Embryonic facial prominence (tissue), 1 donor: ENCODE data around the gene CASP7.

Experiments used
- DNase-seq: peaks from one replicate; pipeline ENCODE4 v3.0.0-alpha.2; 2016; ENCODE audit errors: extremely low spot score

The CASP7 gene

GRCh38 chr10:113665806-113666354 is 13.8 kb upstream of the CASP7 start:
- DNase-seq: no peak

- no peak for DNase-seq
Observed at GRCh38 chr10:113666682-113667252, 12.9 kb upstream of the CASP7 start.

- no peak for DNase-seq
Observed at GRCh38 chr10:113680190-113681111, 739 bp downstream of the CASP7 start.

GRCh38 chr10:113681533-113682470 is 2.1 kb downstream of the CASP7 start:
- no peak for DNase-seq

- no peak for DNase-seq
Observed at GRCh38 chr10:113683300-113683699, 3.6 kb downstream of the CASP7 start.

- DNase-seq: no peak
Observed at GRCh38 chr10:113686028-113686427, 6.3 kb downstream of the CASP7 start.

- DNase-seq: no peak
Observed at GRCh38 chr10:113687037-113687436, 7.3 kb downstream of the CASP7 start.

- DNase-seq: no peak
Observed at GRCh38 chr10:113689057-113689456, 9.3 kb downstream of the CASP7 start.

- no peak for DNase-seq
Observed at GRCh38 chr10:113689574-113689973, 9.9 kb downstream of the CASP7 start.

GRCh38 chr10:113690749-113691148 is 11.0 kb downstream of the CASP7 start:
- no peak for DNase-seq

GRCh38 chr10:113691381-113691780 is 11.7 kb downstream of the CASP7 start:
- no peak for DNase-seq

- DNase-seq: no peak
Observed at GRCh38 chr10:113692271-113692670, 12.6 kb downstream of the CASP7 start.

GRCh38 chr10:113693348-113693747 is 13.6 kb downstream of the CASP7 start:
- DNase-seq: no peak

- no peak for DNase-seq
Observed at GRCh38 chr10:113695691-113696090, 16.0 kb downstream of the CASP7 start.

- DNase-seq: no peak
Observed at GRCh38 chr10:113697595-113697994, 17.9 kb downstream of the CASP7 start.

GRCh38 chr10:113704637-113705343 is 25.1 kb downstream of the CASP7 start:
- no peak for DNase-seq

GRCh38 chr10:113705344-113705652 is 25.6 kb downstream of the CASP7 start:
- DNase-seq: no peak

- no peak for DNase-seq
Observed at GRCh38 chr10:113706623-113707022, 26.9 kb downstream of the CASP7 start.

GRCh38 chr10:113708640-113709039 is 28.9 kb downstream of the CASP7 start:
- no peak for DNase-seq

GRCh38 chr10:113709221-113709838 is 29.6 kb downstream of the CASP7 start:
- no peak for DNase-seq

- DNase-seq: no peak
Observed at GRCh38 chr10:113711142-113711541, 31.4 kb downstream of the CASP7 start.
